GM19397 (cell line): ENCODE measurements around the gene CAPZA2.
"Not testable (repeated sequence)": the region's sequence is repeated elsewhere in the genome, so short reads cannot be mapped to it uniquely, and the experiment has no call there.

ENCODE experiments used
- ATAC-seq: cut with Tn5 transposase; IDR thresholded peaks from one replicate; pipeline ENCODE4 v1.9.1; 2021; ENCODE audit warnings: mild to moderate bottlenecking, moderate library complexity; ENCODE audit not compliant: unreplicated experiment

CAPZA2 gene

GRCh38 chr7:116953372-116953905 is 91.1 kb downstream of the CAPZA2 start, which contains the start of gene ST7:
ST7 (plus strand) TSS chr7:116953501; CDS start chr7:116953541, 40 bp downstream.
- peak; percentile 53 for ATAC-seq

DNA sequence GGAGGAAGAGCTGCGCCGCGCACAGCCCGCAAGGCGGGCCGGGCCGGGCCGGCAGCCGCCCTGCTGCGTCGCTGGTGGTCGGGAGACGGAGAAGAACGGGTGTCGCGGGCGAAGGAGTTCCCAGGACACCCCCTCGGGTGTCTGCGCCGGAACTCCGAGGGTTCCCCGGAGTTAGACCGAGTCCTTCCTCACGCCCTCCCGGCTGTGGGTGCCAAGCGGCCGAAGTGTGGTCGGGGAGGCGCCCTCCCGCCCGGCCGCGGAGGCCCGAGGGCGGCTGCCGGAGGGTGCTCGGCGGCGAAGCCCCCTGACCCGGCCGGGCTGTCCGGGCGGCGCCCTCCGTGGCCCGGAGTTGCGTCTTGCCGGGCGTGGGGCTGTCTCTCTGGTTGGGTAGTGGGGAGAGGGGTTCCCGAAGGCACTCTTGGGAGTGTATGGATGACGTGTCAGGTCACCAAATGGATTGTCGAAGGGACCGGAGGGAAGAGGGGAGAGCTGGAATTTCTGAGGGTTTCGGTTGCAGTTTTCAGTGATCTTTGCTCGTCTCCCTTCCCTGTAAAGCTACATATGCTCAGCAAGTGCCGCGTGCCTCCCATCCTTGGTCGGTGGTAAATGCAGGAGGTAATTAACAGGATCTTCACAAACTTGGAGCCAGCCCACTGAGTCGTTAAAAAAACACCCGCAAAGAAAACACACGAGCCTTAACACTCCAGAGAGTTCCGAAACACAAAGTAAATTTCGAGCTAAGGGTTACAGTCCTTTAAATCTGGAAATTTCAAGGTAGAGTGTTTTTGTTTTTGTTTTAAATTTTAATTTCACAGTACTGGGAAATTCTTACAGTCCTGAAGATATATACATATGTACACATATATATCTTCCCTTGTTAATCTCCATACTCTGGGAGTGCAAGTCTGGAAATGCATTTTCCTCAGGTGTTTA is 91.8 kb downstream of the CAPZA2 start:
- ATAC-seq = peak; percentile 30

GRCh38 chr7:116955340-116955739 is 93.0 kb downstream of the CAPZA2 start:
- ATAC-seq = no peak

DNA sequence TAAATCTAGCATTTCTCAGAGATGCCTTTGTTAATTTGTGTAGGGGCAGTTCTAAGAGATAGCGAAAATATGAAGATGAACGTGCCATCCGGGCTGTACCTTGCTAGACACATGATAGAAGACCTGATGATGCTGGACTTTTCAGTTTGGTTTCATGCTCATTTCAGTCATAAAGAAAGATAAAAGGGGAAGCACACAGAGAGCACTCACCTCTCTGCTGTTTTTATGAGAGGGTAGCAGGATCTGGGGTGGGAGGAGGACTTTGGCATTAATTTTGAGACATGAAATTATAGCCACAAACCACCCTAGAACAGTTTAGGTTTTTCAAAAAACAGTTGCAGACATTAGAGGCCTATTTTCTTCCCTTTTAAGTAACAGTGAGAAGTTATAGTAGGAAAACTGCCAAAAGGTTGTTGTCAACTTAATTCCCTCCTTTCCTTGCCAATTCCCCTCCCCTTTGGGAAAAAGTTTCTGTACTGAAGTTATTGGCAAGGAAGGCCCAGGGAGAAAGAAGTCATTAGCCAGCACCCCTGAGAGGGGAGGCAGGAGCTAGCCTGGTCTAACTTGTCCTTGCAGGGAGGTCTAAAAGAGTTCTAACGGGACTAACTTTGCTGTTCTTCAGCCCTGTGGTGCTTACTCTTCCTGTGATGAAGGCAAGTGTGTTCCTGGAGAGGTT is 93.6 kb downstream of the CAPZA2 start:
- ATAC-seq = peak; percentile 54

DNA sequence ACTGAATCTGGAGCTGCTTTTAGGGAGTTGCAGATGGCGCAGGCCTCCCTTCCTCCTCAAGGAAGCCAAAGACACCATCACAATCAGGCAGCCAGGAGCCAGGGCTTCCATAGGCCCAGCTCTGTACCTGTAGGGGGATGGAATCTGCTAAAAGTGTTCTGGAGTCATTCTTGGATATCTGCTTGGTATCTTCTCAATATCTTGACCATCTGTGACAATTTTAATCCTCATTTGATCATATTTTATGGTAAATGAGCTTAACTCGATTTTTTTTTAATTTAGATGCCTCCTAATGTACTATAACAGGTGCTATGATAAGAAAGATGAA is 94.1 kb downstream of the CAPZA2 start:
- no peak for ATAC-seq

DNA sequence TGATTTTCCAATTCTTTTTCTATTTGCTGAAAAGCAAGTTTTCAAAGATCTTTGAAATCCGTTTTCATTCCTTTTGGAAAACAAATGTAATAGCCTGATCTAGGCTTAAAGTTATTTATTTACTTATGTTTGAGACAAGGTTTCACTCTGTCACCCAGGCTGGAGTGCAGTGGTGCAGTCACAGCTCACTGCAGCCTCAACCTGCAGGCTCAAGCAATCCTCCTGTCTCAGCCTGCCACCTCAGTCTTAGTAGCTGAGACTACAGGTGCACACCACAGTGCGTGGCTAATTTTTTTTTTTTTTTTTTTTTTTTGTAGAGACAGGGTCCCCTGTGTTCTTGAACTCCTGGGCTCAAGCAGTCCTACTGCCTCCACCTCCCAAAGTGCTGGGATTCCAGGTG is 95.5 kb downstream of the CAPZA2 start:
- ATAC-seq = peak; percentile 26

- ATAC-seq = not testable (repeated sequence)
Measured at GRCh38 chr7:116961966-116962673, 99.7 kb downstream of the CAPZA2 start.

DNA sequence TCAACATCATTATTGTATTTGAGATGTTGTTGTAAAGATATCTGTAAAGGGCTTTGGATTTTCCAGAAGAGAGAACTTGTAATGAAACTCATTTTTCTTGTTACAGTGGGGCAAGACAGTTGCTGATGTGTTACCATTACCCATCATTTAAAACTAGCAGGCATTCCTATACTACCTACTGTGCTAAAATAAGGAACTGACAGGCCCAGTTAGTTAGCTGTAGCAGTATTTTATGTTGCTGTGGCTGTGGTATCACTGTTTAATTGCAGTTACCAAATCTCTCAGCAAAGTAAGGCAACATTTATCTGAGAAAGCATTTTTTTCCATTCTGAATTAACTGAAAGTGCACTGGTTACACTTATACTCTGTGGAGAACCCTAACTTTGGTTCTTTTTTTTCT is 100.8 kb downstream of the CAPZA2 start:
- no peak for ATAC-seq

- no peak for ATAC-seq
Measured at GRCh38 chr7:116966601-116967000, 104.2 kb downstream of the CAPZA2 start.

DNA sequence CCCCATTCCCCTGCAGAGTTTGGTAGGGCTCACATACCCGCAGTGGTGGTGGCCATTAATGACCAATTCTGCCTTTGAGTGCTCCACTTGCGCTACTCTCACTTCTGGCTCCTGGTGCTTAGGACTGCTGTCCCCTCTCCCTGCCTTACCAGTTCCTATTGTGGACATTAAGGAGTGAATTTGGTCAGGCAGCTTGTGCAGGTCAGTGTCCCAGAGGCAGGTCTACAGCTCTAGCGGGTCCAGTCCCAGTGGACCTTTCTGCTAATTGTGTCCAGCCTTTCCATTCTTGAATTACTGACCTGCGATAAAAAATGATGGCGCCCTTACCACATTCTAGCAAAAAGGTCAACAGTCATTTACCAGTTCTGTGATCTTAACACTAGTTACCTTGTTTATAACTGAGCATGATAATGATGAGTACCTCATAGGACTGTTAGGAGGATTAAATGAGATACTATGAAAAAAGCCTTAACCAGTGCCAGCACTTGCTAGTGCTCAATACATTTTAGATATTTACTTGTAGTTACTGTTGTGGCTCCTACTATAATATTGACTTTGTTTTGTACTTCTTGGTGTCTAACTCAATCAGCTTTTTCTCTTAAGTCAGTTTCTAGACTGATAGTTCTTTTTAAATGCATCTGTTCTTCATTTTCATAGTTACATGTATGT is 105.0 kb downstream of the CAPZA2 start:
- no peak for ATAC-seq

GRCh38 chr7:116967983-116968382 is 105.6 kb downstream of the CAPZA2 start:
- no peak for ATAC-seq

DNA sequence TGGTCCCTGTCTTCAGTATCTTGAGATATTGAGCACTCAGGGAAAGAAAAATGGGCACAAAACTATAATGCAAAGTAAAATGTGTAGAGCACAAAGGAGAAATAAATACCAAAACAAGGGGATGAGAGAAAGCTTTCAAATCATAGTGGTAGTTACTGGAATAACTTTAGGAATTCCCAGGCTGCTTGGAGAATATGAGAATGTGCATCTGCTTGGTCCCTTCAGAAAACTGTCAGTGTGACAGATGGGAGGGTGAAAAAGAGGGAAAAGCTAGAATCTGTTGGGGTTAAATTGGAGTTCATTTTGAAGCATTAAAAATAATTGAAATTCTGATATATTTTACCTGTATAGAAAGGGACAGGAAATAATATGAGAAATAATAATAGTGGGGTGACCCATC is 106.2 kb downstream of the CAPZA2 start:
- no peak for ATAC-seq

DNA sequence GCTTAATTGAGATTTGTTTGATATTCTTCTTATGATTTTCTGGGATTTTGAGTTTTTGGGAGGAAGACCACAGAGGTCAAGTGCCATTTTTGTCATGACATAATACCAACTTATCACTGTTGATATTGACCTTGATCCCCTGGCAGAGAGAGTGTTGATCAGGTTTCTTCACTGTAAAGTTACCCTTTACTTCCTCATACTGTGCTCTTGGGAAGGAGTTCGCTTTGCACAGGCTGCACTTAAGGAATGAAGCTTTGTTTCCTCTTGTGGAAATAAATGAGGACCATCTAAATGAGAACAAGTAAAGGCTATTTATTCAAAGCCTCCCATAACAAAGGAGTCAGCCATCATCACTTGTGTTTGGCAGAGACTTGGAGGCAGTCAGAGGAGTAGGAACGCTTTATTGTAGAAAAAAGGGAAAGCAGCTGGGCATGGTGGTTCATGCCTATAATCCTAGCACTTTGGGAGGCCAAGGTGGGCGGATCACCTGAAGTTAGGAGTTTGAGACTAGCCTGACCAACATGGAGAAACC is 107.0 kb downstream of the CAPZA2 start:
- ATAC-seq = no peak

DNA sequence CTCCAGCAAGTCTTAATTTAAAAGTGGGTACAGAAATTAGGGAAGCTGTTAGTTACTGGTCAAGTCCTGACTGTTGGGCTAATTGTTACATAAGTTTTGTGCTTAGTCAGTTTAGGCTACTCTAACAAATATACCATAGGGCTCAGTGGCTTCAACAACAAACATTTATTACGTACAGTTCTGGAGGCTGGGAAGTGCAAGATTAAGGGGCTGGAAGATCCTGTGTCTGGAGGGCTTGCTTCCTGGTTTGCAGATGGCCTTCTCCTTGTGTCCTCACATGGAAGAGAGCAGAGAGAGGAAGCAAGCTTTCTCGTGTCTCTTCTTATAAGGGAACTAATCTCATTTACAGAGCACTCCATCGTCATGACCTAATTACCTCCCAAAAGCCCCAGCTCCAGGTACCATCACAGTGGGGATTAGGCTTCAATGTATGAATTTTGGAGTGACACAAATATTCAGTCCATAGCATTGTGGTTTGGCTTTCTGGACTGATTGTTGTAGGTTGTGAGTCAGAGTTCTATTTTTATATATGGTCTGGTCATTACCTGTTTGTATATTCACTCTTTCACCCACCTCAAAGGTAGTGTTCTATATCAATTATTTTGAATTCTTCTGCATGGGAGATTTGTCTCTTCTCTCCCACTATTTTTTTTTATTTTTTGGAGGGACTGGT is 108.0 kb downstream of the CAPZA2 start:
- ATAC-seq = no peak

- ATAC-seq = not testable (repeated sequence)
Measured at GRCh38 chr7:116971153-116971552, 108.8 kb downstream of the CAPZA2 start.
